RWPE1 (cell line): ENCODE measurements around the gene MAP6D1.

Source experiments
- CTCF ChIA-PET: fragments of 350-600 bp; sonication (Branson Sonifier 250); formaldehyde crosslinking; extraction: SDS; loops from one replicate; lab custom pipeline; 2021; lab: Yijun Ruan, JAX
- POLR2A ChIA-PET: fragments of 400-600 bp; formaldehyde crosslinking; extraction: SDS; loops from one replicate; lab custom pipeline; 2020; ENCODE audit warnings: antibody characterized with exemption; ENCODE audit not compliant: low non-redundant PET; lab: Yijun Ruan, JAX
- DNase-seq: peaks from one replicate; pipeline ENCODE4 v3.0.0; 2012; ENCODE audit warnings: low spot score
- H3K27ac ChIP-seq: fragments of 450-650 bp; 2 replicates; pipeline ENCODE4 v1.5.1; 2017
- CTCF ChIP-seq: fragments of 450-650 bp; conservative IDR thresholded peaks from 2 replicates; pipeline ENCODE4 v1.5.1; 2017; ENCODE audit warnings: low read depth, mild to moderate bottlenecking

The MAP6D1 gene

GRCh38 chr3:183814240-183814639 lies 11.1 kb downstream of the MAP6D1 start:
- no peak for TF ChIP-seq CTCF
- no peak for DNase-seq
- no peak overlapping the region for H3K27ac ChIP-seq
- POLR2A ChIA-PET = no interaction called here
- CTCF ChIA-PET = no interaction called here

GRCh38 chr3:183812761-183813445 lies 12.5 kb downstream of the MAP6D1 start:
- H3K27ac ChIP-seq = peak overlapping the region; percentile 60
- peak; percentile 42 for DNase-seq
- CTCF ChIA-PET = interaction anchor here (0.5 kb wide), 1 partner anchor 59 kb away, joined by 3 read pairs; no protein-coding TSS in a partner anchor
- no peak for TF ChIP-seq CTCF
- POLR2A ChIA-PET = interaction anchor here (0.7 kb wide), 1 partner anchor 8 kb away, joined by 3 read pairs; no protein-coding TSS in a partner anchor

- POLR2A ChIA-PET = no interaction called here
- no peak for TF ChIP-seq CTCF
- CTCF ChIA-PET = interaction anchor here (0.6 kb wide), 1 partner anchor 73 kb away, joined by 3 read pairs; the partner anchor contains the start of gene PARL
- DNase-seq = peak; percentile 40
- peak overlapping the region; percentile 52 for H3K27ac ChIP-seq
These were observed 13.7 kb downstream of the MAP6D1 start for GRCh38 chr3:183811638-183812037.

GRCh38 chr3:183810643-183811594 lies 14.5 kb downstream of the MAP6D1 start:
- TF ChIP-seq CTCF = no peak
- POLR2A ChIA-PET = no interaction called here
- no peak for DNase-seq
- CTCF ChIA-PET = interaction anchor here (0.7 kb wide), 1 partner anchor 144 kb away, joined by 4 read pairs; no protein-coding TSS in a partner anchor
- H3K27ac ChIP-seq = peak overlapping the region; percentile 52

GRCh38 chr3:183809270-183809669 lies 16.1 kb downstream of the MAP6D1 start:
- H3K27ac ChIP-seq = no peak overlapping the region
- no peak for TF ChIP-seq CTCF
- POLR2A ChIA-PET = no interaction called here
- DNase-seq = no peak
- CTCF ChIA-PET = interaction anchor here (0.6 kb wide), 1 partner anchor 375 kb away, joined by 3 read pairs; no protein-coding TSS in a partner anchor

GRCh38 chr3:183808355-183808754 lies 17.0 kb downstream of the MAP6D1 start:
- POLR2A ChIA-PET = no interaction called here

More at GRCh38 chr3:183808355-183808754, 17.0 kb downstream of the MAP6D1 start:
- H3K27ac ChIP-seq = no peak overlapping the region
- CTCF ChIA-PET = no interaction called here
- TF ChIP-seq CTCF = no peak
- DNase-seq = no peak
